GM11168 (cell line): ENCODE results near the gene KCNQ2.

ENCODE experiments used
- in situ Hi-C: fragments of 300-500 bp; cut with MboI; formaldehyde crosslinking; loops from one replicate; pipeline ENCODE4 v1.12.0; 2022; ENCODE audit warnings: low sequenced_read_pairs; ENCODE audit not compliant: unreplicated experiment

The KCNQ2 gene

DNA sequence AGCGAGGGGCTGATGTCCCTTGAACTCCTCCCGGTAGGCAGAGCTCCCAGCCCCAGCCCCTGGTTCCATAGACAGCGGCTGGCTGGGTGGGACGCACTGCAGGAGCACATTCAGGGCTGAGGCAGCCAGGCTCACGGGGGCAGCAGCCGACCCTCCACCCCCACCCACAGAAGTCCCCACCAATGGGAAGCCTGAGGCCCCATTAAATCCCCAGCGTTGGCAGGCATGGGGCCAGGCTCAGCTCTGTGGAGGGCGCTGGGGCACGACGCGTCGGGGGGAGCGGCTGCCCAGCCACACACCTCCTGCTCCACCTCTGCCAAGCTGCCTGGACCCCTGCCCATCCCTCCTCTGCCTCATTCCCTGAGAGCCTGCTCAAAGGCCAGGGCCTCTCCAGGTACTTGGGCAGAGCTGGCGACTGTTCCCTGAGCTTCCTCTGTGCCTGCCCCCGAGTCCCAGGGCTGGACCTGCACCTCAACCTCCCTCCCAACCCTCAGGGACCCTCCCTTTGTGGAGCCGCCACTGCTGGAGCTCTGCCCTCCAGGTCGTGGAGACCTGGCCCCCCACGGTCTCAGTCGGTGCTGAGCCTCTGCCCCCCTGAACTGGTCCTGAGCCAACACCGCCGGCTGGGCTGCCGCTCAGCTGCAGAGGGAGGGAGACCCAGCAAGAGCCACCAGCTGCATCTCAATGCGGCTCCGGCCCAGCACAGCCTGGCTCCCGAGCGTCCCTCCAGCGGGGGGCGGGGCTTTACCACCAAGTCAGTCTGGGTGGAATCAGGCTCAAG is 120.5 kb downstream of the KCNQ2 start:
- in situ Hi-C loops = no loop called here

DNA sequence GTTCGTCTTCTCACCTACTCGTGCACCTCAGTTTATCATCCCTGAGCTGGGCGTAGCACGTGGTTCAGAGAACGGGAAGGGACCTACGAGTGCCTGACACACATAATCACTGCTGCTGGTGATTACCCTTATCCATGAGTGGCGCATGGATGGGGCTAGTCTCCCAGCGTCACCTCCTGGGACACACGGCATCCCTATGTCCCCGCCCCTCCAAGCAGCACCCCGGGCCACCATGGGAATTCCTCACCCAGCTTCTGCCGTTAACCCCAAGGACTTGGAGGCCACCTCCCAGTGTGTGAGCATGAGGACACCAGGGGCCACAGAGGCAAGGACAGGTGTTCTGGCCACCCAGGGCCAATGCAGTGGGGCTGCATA is 121.1 kb downstream of the KCNQ2 start:
- in situ Hi-C loops = no loop called here

DNA sequence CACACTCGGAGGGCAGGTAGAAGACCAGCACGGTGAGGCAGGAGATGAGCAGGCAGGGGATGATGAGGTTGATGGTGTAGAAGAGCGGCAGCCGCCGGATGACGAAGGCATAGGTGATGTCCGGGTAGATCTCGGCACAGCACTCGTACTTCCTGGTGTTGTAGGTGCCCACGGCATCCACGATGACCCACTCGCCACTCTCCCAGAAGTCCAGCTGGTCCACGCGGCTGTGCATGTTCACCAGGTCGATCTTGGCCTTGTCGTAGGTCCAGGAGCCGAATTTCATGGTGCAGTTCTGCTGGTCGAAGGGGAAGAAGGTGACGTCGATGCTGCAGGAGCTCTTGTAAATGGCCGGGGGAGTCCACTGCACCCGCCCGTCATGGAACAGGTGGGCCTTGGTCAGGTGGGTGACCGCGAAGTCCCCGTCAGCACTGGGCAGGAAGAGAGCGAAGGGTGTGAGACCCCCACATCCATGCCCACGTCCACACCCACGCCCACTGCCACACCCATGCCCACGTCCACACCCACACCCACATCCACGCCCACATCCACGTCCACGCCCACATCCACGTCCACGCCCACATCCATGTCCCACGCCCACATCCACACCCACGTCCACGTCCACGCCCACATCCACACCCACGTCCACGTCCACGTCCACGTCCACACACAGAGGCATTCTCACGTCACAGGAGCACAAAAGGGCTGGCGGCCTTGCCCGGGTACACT is 121.7 kb downstream of the KCNQ2 start:
- in situ Hi-C loops = no loop called here
